HEK293 (cell line): ENCODE data around the gene SMC6.

Experiments used
- CTCF ChIA-PET: fragments of 350-600 bp; formaldehyde crosslinking; extraction: SDS; loops from one replicate; lab custom pipeline; 2021; ENCODE audit warnings: antibody characterized with exemption; lab: Yijun Ruan, JAX
- POLR2A ChIA-PET: fragments of 300-600 bp; formaldehyde crosslinking; extraction: SDS; loops from one replicate; lab custom pipeline; 2020; ENCODE audit warnings: antibody characterized with exemption, inconsistent platforms; lab: Yijun Ruan, JAX
- H3K27ac ChIP-seq: fragments of 200-500 bp; sonication (Bioruptor generic); 2 replicates; pipeline ENCODE4 v1.5.1; 2014; ENCODE audit warnings: low read depth, low read length, control low read depth, inconsistent platforms; ENCODE audit errors: extremely low read depth
- H3K36me3 ChIP-seq, 2 experiments: fragments of 200-500 bp in 1 of 2; sonication (Bioruptor generic) in 1 of 2; 1 replicate in 1 of 2; 2 replicates in 1 of 2; pipeline ENCODE4 v1.5.1; 2014 to 2017; ENCODE audit warnings: inconsistent platforms in 2 of 2, low read length in 2 of 2; ENCODE audit not compliant: control insufficient read depth in 2 of 2, insufficient read depth in 1 of 2
- H3K4me1 ChIP-seq: fragments of 200-500 bp; sonication (Bioruptor generic); 2 replicates; pipeline ENCODE4 v1.5.1; 2014; ENCODE audit warnings: mild to moderate bottlenecking, low read length, inconsistent platforms; ENCODE audit not compliant: control insufficient read depth, insufficient read depth
- H3K4me3 ChIP-seq: 2 replicates; pipeline ENCODE4 v1.5.1; 2011; ENCODE audit warnings: low read depth, mild to moderate bottlenecking, control low read depth, low read length, moderate library complexity
- H3K9me3 ChIP-seq: fragments of 200-500 bp; sonication (Bioruptor generic); 2 replicates; pipeline ENCODE4 v1.5.1; 2014; ENCODE audit warnings: low read depth, low read length, inconsistent platforms; ENCODE audit not compliant: control insufficient read depth, insufficient read depth
- HOXD13 ChIP-seq: sonication (generic); formaldehyde crosslinking; IDR thresholded peaks from 2 replicates; pipeline ENCODE4 v1.8.0; 2022; ENCODE audit warnings: missing genetic modification reagents, borderline replicate concordance
- SCRT1 ChIP-seq: fragments of 450-650 bp; formaldehyde crosslinking; IDR thresholded peaks from 2 replicates; pipeline ENCODE4 v1.5.1; 2016; ENCODE audit warnings: missing biosample characterization, missing genetic modification characterization, borderline replicate concordance
- TCF7L2 ChIP-seq: IDR thresholded peaks from 2 replicates; pipeline ENCODE4 v1.6.1; 2011; ENCODE audit warnings: low read depth, mild to moderate bottlenecking, inconsistent platforms, low read length, moderate library complexity, borderline replicate concordance
- ZBTB6 ChIP-seq: fragments of 450-650 bp; formaldehyde crosslinking; IDR thresholded peaks from 2 replicates; pipeline ENCODE4 v1.5.1; 2017; ENCODE audit warnings: missing biosample characterization, missing genetic modification characterization
- ZBTB8A ChIP-seq: fragments of 450-650 bp; formaldehyde crosslinking; IDR thresholded peaks from 2 replicates; pipeline ENCODE4 v1.5.1; 2016; ENCODE audit warnings: missing biosample characterization, missing genetic modification characterization
- ZFP3 ChIP-seq: fragments of 450-650 bp; formaldehyde crosslinking; IDR thresholded peaks from 2 replicates; pipeline ENCODE4 v1.5.1; 2016; ENCODE audit warnings: low read depth, missing biosample characterization, missing genetic modification characterization
- ZFP37 ChIP-seq: fragments of 450-650 bp; formaldehyde crosslinking; IDR thresholded peaks from 2 replicates; pipeline ENCODE4 v1.5.1; 2016; ENCODE audit warnings: missing biosample characterization, missing genetic modification characterization
- ZNF221 ChIP-seq: fragments of 450-650 bp; formaldehyde crosslinking; IDR thresholded peaks from 2 replicates; pipeline ENCODE4 v1.5.1; 2017; ENCODE audit warnings: missing biosample characterization, missing genetic modification characterization, borderline replicate concordance
- ZNF423 ChIP-seq: fragments of 450-650 bp; formaldehyde crosslinking; IDR thresholded peaks from 2 replicates; pipeline ENCODE4 v1.5.1; 2016; ENCODE audit warnings: missing biosample characterization, missing genetic modification characterization
- ZNF473 ChIP-seq: fragments of 450-650 bp; formaldehyde crosslinking; IDR thresholded peaks from 2 replicates; pipeline ENCODE4 v1.5.1; 2017; ENCODE audit warnings: missing biosample characterization, missing genetic modification characterization
- ZNF48 ChIP-seq: fragments of 450-650 bp; formaldehyde crosslinking; IDR thresholded peaks from 2 replicates; pipeline ENCODE4 v1.5.1; 2016; ENCODE audit warnings: missing biosample characterization, missing genetic modification characterization
- ZNF521 ChIP-seq: fragments of 450-650 bp; formaldehyde crosslinking; IDR thresholded peaks from 2 replicates; pipeline ENCODE4 v1.5.1; 2017; ENCODE audit warnings: missing biosample characterization, mild to moderate bottlenecking, missing genetic modification characterization
- ZNF660 ChIP-seq: fragments of 450-650 bp; IDR thresholded peaks from 2 replicates; pipeline ENCODE4 v1.5.1; 2018; ENCODE audit warnings: missing biosample characterization, mild to moderate bottlenecking, missing genetic modification characterization
- ZNF777 ChIP-seq: fragments of 450-650 bp; formaldehyde crosslinking; IDR thresholded peaks from 2 replicates; pipeline ENCODE4 v1.5.1; 2017; ENCODE audit warnings: missing biosample characterization, missing genetic modification characterization, borderline replicate concordance
- ZNF792 ChIP-seq: fragments of 450-650 bp; formaldehyde crosslinking; IDR thresholded peaks from 2 replicates; pipeline ENCODE4 v1.5.1; 2016; ENCODE audit warnings: missing biosample characterization, missing genetic modification characterization
- ZSCAN16 ChIP-seq: fragments of 450-650 bp; formaldehyde crosslinking; IDR thresholded peaks from 2 replicates; pipeline ENCODE4 v1.5.1; 2016; ENCODE audit warnings: missing biosample characterization, missing genetic modification characterization
- ZSCAN18 ChIP-seq: fragments of 450-650 bp; formaldehyde crosslinking; IDR thresholded peaks from 2 replicates; pipeline ENCODE4 v1.5.1; 2016; ENCODE audit warnings: missing biosample characterization, missing genetic modification characterization
- TF ChIP-seq, protein P1 (sequence below): fragments of 450-650 bp; formaldehyde crosslinking; optimal IDR thresholded peaks from 2 replicates; pipeline ENCODE3; 2016; ENCODE audit warnings: missing biosample characterization, mild to moderate bottlenecking, missing genetic modification characterization
- TF ChIP-seq, protein P2 (sequence below): IDR thresholded peaks from 2 replicates; pipeline ENCODE4 v1.6.1; 2011; ENCODE audit warnings: mild to moderate bottlenecking, low read depth, low read length, borderline replicate concordance

SMC6 gene

GRCh38 chr2:17748745-17749144 is 4.9 kb downstream of the SMC6 start (continued):
- TF ChIP-seq, protein P1, sequence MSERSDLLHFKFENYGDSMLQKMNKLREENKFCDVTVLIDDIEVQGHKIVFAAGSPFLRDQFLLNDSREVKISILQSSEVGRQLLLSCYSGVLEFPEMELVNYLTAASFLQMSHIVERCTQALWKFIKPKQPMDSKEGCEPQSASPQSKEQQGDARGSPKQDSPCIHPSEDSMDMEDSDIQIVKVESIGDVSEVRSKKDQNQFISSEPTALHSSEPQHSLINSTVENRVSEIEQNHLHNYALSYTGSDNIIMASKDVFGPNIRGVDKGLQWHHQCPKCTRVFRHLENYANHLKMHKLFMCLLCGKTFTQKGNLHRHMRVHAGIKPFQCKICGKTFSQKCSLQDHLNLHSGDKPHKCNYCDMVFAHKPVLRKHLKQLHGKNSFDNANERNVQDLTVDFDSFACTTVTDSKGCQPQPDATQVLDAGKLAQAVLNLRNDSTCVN (tag by site-specific recombination): no peak
- TF ChIP-seq ZSCAN16 (tag by site-specific recombination) (no peak), ZNF792 (no peak), ZFP37 (tag by site-specific recombination) (no peak), ZBTB6 (tag by site-specific recombination) (no peak), HOXD13 (no peak), ZNF777 (tag by site-specific recombination) (no peak), ZSCAN18 (tag by site-specific recombination) (no peak), ZNF221 (tag by site-specific recombination) (no peak), ZNF423 (tag by site-specific recombination) (no peak)
- TF ChIP-seq, protein P2, sequence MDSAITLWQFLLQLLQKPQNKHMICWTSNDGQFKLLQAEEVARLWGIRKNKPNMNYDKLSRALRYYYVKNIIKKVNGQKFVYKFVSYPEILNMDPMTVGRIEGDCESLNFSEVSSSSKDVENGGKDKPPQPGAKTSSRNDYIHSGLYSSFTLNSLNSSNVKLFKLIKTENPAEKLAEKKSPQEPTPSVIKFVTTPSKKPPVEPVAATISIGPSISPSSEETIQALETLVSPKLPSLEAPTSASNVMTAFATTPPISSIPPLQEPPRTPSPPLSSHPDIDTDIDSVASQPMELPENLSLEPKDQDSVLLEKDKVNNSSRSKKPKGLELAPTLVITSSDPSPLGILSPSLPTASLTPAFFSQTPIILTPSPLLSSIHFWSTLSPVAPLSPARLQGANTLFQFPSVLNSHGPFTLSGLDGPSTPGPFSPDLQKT: no peak

DNA sequence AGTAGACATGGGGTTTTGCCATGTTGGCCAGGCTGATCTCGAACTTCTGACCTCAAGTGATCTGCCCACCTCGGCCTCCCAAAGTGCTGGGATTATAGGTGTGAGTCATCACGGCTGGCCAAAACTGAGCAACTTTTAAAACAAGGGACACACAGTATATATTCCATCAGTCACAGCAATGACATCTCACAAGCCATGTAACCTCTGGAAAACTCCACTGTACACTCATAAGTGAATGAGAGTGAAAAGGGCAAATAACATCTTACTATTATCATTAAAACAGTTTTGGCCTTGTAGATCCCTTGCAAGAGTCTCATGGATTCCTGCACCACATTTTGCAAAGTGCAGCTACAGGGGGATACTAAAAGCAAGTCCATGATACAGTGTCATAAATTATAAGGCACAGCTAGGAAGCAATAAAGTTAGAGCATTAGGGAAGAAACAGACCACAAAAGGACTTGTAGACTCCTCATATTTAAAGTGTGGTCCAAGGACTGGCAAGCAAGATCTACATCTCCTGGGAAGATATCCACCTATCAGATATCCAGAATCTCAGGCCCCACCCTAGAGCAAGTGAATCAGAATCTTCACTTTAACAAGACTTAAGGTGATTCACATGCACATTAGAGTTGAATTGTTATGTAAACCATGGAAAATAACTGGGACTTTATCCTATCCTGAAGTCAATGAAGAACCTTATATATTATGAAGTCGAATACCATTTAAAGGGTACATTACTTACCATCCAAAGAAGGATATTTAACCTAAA is 5.7 kb downstream of the SMC6 start:
- H3K36me3 ChIP-seq: peaks cover 4 to 22% of the 10 kb centered on the region in 2 experiments
- TF ChIP-seq SCRT1 (tag by site-specific recombination) (no peak), ZBTB8A (tag by site-specific recombination) (no peak)
- H3K9me3 ChIP-seq: no peaks in the 10 kb centered on the region
- POLR2A ChIA-PET: no interaction called here
- CTCF ChIA-PET: interaction anchor here (0.6 to 0.7 kb wide), 2 partner anchors 8 to 612 kb away, joined by 3 read pairs; no protein-coding TSS in a partner anchor
- H3K4me3 ChIP-seq: no peak overlapping the region
- no peak overlapping the region for H3K27ac ChIP-seq
- H3K4me1 ChIP-seq: peaks cover 11% of the 10 kb centered on the region

DNA sequence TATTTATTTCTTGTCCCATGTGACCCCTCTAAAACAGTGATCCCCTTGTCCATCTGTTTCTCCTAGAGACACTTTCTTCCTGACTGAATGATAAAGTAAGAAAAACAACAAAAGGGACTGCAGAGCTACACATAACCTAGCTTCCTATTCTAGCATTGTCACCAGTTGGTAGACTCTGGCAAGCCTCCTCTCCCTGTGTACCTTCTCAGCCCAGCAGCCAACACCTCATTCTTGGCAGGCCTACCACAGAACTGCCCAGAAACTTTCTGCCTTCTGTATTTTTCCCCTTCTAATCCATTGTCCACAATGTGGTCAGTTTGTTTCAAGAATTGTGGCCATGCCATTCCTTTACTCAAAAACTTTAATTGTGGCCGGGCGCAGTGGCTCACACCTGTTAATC is 13.4 kb downstream of the SMC6 start:
- Histone ChIP-seq H3K36me3 (peaks cover 47 to 76% of the 10 kb centered on the region in 2 experiments), H3K4me3 (no peak overlapping the region), H3K27ac (no peak overlapping the region)
- CTCF ChIA-PET: no interaction called here
- no peak for TF ChIP-seq ZNF423 (tag by site-specific recombination)
- TF ChIP-seq ZNF521 (tag by site-specific recombination): no peak
- TF ChIP-seq ZNF473: no peak
- TF ChIP-seq ZNF48 (tag by site-specific recombination): no peak
- TF ChIP-seq ZFP3 (tag by site-specific recombination): no peak
- TF ChIP-seq TCF7L2: no peak
- TF ChIP-seq ZNF660: no peak
- TF ChIP-seq, all 188 proteins: peak for 0
- Histone ChIP-seq H3K9me3 (no peaks in the 10 kb centered on the region), H3K4me1 (no peaks in the 10 kb centered on the region)
- POLR2A ChIA-PET: no interaction called here
